Fibroblast of lung (primary cell): ENCODE measurements around the gene FDXACB1.

Experiments
- EZH2 ChIP-seq: IDR thresholded peaks from 2 replicates; pipeline ENCODE4 v1.5.1; 2012; ENCODE audit warnings: low read length, control low read depth, mild to moderate bottlenecking; ENCODE audit errors: missing control alignments
- TF ChIP-seq, protein P1 (sequence below), 2 donors: IDR thresholded peaks in 1 of 2; conservative IDR thresholded peaks in 1 of 2; 1 replicate in 1 of 2; 2 replicates in 1 of 2; pipeline ENCODE4 v1.5.1; 2011 to 2012; ENCODE audit warnings: low read length in 2 of 2, control low read depth in 1 of 2, inconsistent platforms in 1 of 2, low read depth in 1 of 2, mild to moderate bottlenecking in 1 of 2

DNA sequence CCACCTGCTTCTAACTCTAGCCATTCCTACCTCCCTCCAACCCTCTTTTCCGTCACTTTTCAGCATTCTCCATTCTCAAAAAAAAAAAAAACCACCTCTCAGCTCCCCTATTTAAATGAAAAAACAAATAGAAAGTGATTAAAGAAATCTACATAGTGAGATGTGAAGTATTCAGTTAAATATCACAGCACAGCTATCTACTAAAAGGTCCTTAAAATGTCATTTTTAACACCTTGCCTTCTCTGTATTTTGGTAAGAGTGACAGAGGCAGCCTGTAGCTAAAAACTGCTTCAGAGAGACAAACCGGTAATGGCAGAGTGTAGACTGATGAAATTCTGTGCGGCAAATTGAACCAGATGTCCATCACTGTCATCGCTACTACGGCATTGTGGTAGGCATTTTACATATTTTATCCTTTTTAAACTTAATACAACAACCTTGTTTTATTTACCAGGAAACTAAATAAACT lies 7.2 kb downstream of the FDXACB1 start:
- TF ChIP-seq, protein P1, sequence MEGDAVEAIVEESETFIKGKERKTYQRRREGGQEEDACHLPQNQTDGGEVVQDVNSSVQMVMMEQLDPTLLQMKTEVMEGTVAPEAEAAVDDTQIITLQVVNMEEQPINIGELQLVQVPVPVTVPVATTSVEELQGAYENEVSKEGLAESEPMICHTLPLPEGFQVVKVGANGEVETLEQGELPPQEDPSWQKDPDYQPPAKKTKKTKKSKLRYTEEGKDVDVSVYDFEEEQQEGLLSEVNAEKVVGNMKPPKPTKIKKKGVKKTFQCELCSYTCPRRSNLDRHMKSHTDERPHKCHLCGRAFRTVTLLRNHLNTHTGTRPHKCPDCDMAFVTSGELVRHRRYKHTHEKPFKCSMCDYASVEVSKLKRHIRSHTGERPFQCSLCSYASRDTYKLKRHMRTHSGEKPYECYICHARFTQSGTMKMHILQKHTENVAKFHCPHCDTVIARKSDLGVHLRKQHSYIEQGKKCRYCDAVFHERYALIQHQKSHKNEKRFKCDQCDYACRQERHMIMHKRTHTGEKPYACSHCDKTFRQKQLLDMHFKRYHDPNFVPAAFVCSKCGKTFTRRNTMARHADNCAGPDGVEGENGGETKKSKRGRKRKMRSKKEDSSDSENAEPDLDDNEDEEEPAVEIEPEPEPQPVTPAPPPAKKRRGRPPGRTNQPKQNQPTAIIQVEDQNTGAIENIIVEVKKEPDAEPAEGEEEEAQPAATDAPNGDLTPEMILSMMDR (conservative IDR thresholded peaks at IDR 0.05 in 1 of 2, IDR thresholded peaks at IDR 0.05 in 1 of 2; ENCODE audit: low read depth in 1 of 2, low read length in 2 of 2), result no peak
- no peak for TF ChIP-seq EZH2
